Endothelial cell (in vitro differentiated cells): ENCODE data around the gene SLC35D3. TPM values are rescaled to one million over a fixed set of nuclear protein-coding genes. Genes with fewer than 3 reads are reported as not detected.
"Not testable (repeated sequence)": the region's sequence is repeated elsewhere in the genome, so short reads cannot be mapped to it uniquely, and the experiment has no call there.

Source experiments
- DNase-seq: peaks from one replicate; pipeline ENCODE4 v3.0.0; 2021; ENCODE audit warnings: low spot score
- H3K27ac Mint-ChIP-seq: one replicate; pipeline ENCODE4 v1.8.0; 2021; ENCODE audit warnings: mixed read lengths, inconsistent platforms; ENCODE audit not compliant: unreplicated experiment
- H3K27me3 Mint-ChIP-seq: one replicate; pipeline ENCODE4 v1.8.0; 2021; ENCODE audit warnings: mild to moderate bottlenecking, moderate library complexity, mixed read lengths, inconsistent platforms; ENCODE audit not compliant: unreplicated experiment
- H3K36me3 Mint-ChIP-seq: one replicate; pipeline ENCODE4 v1.8.0; 2021; ENCODE audit warnings: mild to moderate bottlenecking, low read depth, mixed read lengths, inconsistent platforms; ENCODE audit not compliant: unreplicated experiment
- H3K4me1 Mint-ChIP-seq: one replicate; pipeline ENCODE4 v1.8.0; 2021; ENCODE audit warnings: mild to moderate bottlenecking, mixed read lengths, inconsistent platforms; ENCODE audit not compliant: unreplicated experiment
- H3K4me3 Mint-ChIP-seq: one replicate; pipeline ENCODE4 v1.8.0; 2021; ENCODE audit warnings: mild to moderate bottlenecking, mixed read lengths, inconsistent platforms; ENCODE audit not compliant: unreplicated experiment
- H3K9me3 Mint-ChIP-seq: one replicate; pipeline ENCODE4 v1.8.0; 2021; ENCODE audit warnings: mixed read lengths, inconsistent platforms; ENCODE audit not compliant: unreplicated experiment
- total RNA-seq: library from RNA; stranded (reverse); fragmentation: NEBNext Ultra II Directional; extraction: Animal tissue kit (Norgen Biotek cat#: 25700); gene quantifications from one replicate; pipeline ENCODE4 v1.2.1, GENCODE V29; 2021; ENCODE audit not compliant: unreplicated experiment
- TF ChIP-seq, protein P1 (sequence below): fragments of 200-600 bp; sonication (generic); IDR thresholded peaks from one replicate; pipeline ENCODE4 v1.5.0; 2021; ENCODE audit warnings: antibody characterized with exemption; ENCODE audit not compliant: unreplicated experiment

The SLC35D3 gene
- total RNA-seq, 1 donor from 2014 or later: not detected

DNA sequence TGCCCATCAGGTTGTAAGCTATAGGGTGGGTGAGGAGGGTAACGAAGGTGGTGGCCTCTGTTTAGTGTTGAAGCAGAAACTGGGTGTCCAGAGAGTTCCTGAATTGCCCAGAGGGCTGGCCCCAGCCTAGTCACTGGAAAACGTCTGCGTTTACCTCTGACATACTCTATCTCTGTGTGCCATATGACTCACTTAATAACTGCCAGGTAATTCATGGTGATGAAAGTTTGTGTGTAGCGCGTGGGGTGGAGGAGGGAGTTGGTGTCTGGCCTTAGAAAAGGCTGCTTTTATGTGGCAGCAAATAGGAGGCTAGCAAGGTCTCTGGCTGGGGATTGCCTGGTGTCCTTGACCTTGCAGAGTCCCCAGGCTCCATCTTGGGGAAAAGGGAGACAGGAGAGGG lies 47.3 kb downstream of the SLC35D3 start:
- H3K9me3 Mint-ChIP-seq: no peaks in the 10 kb centered on the region
- H3K27me3 Mint-ChIP-seq: no peaks in the 10 kb centered on the region
- DNase-seq: no peak
- TF ChIP-seq, protein P1, sequence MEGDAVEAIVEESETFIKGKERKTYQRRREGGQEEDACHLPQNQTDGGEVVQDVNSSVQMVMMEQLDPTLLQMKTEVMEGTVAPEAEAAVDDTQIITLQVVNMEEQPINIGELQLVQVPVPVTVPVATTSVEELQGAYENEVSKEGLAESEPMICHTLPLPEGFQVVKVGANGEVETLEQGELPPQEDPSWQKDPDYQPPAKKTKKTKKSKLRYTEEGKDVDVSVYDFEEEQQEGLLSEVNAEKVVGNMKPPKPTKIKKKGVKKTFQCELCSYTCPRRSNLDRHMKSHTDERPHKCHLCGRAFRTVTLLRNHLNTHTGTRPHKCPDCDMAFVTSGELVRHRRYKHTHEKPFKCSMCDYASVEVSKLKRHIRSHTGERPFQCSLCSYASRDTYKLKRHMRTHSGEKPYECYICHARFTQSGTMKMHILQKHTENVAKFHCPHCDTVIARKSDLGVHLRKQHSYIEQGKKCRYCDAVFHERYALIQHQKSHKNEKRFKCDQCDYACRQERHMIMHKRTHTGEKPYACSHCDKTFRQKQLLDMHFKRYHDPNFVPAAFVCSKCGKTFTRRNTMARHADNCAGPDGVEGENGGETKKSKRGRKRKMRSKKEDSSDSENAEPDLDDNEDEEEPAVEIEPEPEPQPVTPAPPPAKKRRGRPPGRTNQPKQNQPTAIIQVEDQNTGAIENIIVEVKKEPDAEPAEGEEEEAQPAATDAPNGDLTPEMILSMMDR: no peak
- no peak overlapping the region for H3K4me3 Mint-ChIP-seq
- H3K4me1 Mint-ChIP-seq: peaks cover 3% of the 10 kb centered on the region
- no peak overlapping the region for H3K27ac Mint-ChIP-seq
- H3K36me3 Mint-ChIP-seq: no peaks in the 10 kb centered on the region

DNA sequence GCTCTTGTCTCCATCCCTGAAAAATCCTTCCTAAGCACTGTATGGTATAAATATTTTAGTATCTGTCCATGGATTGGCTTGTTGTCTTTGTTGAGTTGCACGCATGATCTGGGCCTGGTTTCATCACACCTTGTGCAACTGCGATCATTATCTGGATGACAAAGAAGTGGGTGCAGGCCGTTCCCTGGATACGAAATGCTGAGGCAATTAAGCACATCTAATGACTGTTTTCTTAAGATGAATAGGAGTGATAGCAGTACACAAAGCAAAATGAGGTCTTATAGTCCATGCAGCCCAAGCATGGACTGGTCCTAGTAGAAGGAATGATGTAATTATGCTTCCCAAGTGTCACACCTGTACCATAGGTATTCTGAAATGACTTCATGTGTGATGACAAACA lies 47.8 kb downstream of the SLC35D3 start:
- H3K36me3 Mint-ChIP-seq: no peaks in the 10 kb centered on the region

DNA sequence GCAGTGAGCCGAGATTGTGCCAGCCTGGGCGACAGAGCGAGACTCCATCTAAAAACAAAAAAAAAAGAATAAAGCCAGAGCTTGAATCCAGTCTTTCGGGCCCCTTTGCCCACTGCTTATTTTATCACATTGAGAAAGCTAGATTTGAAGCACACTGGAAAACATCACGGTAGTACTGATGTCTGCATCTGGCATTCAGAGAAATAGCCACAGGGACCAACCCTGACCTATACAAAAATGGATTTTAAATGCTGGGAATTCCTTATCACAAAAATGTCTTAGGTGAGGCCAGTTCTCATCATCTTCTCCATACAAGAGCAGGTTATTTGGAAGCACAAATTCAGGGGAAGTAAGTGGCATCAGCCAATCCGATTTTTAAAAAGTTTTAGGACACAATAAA lies 49.5 kb downstream of the SLC35D3 start:
- no peaks in the 10 kb centered on the region for H3K27me3 Mint-ChIP-seq
- H3K9me3 Mint-ChIP-seq: no peaks in the 10 kb centered on the region
- no peak overlapping the region for H3K4me3 Mint-ChIP-seq
- H3K27ac Mint-ChIP-seq: no peak overlapping the region
- H3K4me1 Mint-ChIP-seq: no peaks in the 10 kb centered on the region
- TF ChIP-seq, protein P1: no peak
- no peak for DNase-seq
- H3K36me3 Mint-ChIP-seq: no peaks in the 10 kb centered on the region

More for the DNA sequence above, 47.8 kb downstream of the SLC35D3 start:
- TF ChIP-seq, protein P1: no peak
- no peaks in the 10 kb centered on the region for H3K27me3 Mint-ChIP-seq
- no peak overlapping the region for H3K4me3 Mint-ChIP-seq
- peaks cover 1% of the 10 kb centered on the region for H3K4me1 Mint-ChIP-seq
- no peaks in the 10 kb centered on the region for H3K9me3 Mint-ChIP-seq
- DNase-seq: no peak
- no peak overlapping the region for H3K27ac Mint-ChIP-seq

DNA sequence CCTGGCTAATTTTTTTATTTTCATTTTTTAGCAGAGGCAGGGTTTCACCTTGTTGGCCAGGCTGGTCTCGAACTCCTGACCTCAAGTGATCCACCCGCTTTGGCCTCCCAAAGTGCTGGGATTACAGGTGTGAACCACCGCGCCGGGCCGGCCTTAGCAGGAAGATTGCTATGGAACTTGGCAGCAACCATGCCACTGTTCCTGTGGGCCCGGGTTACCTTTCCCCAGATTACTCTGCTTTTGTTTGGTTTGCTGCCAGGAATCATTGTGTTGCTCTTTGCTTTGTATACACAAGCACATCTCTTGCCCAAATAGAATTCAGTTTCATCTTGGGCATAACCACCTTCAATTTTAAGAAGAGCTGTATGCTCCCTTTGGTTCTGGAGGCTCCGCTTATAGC lies 51.7 kb downstream of the SLC35D3 start:
- not testable (repeated sequence) for H3K27me3 Mint-ChIP-seq, H3K9me3 Mint-ChIP-seq, H3K27ac Mint-ChIP-seq, H3K4me3 Mint-ChIP-seq, DNase-seq, H3K4me1 Mint-ChIP-seq, H3K36me3 Mint-ChIP-seq

Other genes starting within 250 kb of the SLC35D3 start
- gene MAP3K5, start 129.8 kb upstream of the SLC35D3 start, total RNA-seq: 0.33 TPM
- 3.7 TPM for gene PEX7, start 99.7 kb upstream of the SLC35D3 start, total RNA-seq
- 0.10 TPM for gene IL20RA, start 122.7 kb downstream of the SLC35D3 start, total RNA-seq